Measurements from ENCODE around the gene ALAS1.

DNA sequence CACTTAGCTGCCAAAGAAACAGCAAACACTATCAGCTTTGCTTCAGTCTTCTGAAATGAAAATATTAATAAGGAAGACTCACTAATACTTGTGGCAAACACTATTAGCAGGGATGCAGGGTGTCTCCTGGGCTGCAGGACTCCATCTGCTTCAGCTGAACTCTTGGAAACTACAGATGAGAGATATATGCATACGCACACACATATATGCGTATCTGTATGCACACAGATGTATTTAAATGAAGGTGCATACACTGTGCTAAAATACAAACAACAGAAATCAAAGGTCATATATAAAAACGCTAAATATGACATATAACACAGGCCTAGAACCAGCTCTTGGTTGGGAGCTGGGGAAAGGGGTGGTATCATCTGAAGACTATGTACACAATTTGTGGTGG, 58.2 kb downstream of the ALAS1 start:
- TF ChIP-seq POLR2A (IDR thresholded peaks at IDR 0.05; ENCODE audit: extremely low read depth, insufficient read length): no peak
- TF ChIP-seq CTCF (IDR thresholded peaks at IDR 0.05; ENCODE audit: low read depth, low read length): no peak
